HG03439 (cell line): ENCODE data around the gene GZMM.

ENCODE experiments used
- ATAC-seq: cut with Tn5 transposase; IDR thresholded peaks from one replicate; pipeline ENCODE4 v1.9.1; 2021; ENCODE audit warnings: mild to moderate bottlenecking, moderate library complexity; ENCODE audit not compliant: unreplicated experiment

The GZMM gene

GRCh38 chr19:543910-544608 lies at the start of gene GZMM:
Gene GZMM, plus strand, starts transcription at chr19:544053. Its CDS starts 19 bp downstream, at chr19:544072.
- no peak for ATAC-seq

- ATAC-seq = no peak
Observed at GRCh38 chr19:494171-495080, 49.4 kb upstream of the GZMM start.

- ATAC-seq = no peak
Observed at GRCh38 chr19:495081-495401, 48.8 kb upstream of the GZMM start.

- no peak for ATAC-seq
Observed at GRCh38 chr19:495402-496111, 48.3 kb upstream of the GZMM start.

- no peak for ATAC-seq
Observed at GRCh38 chr19:496112-496665, 47.7 kb upstream of the GZMM start, which contains the start of gene MADCAM1. Gene MADCAM1, plus strand, starts transcription at chr19:496486. Its CDS starts 14 bp downstream, at chr19:496500.

GRCh38 chr19:496986-497385 lies 46.9 kb upstream of the GZMM start:
- ATAC-seq = no peak

- ATAC-seq = no peak
Observed at GRCh38 chr19:497491-497868, 46.4 kb upstream of the GZMM start.

- ATAC-seq = no peak
Observed at GRCh38 chr19:497869-498510, 45.9 kb upstream of the GZMM start.

GRCh38 chr19:498511-498891 lies 45.4 kb upstream of the GZMM start:
- no peak for ATAC-seq

GRCh38 chr19:498977-499623 lies 44.8 kb upstream of the GZMM start:
- ATAC-seq = no peak

GRCh38 chr19:501646-502045 lies 42.2 kb upstream of the GZMM start:
- ATAC-seq = no peak

- no peak for ATAC-seq
Observed at GRCh38 chr19:504616-505015, 39.2 kb upstream of the GZMM start.

GRCh38 chr19:506404-507285 lies 37.2 kb upstream of the GZMM start:
- peak; percentile 73 for ATAC-seq

GRCh38 chr19:507286-508203 lies 36.3 kb upstream of the GZMM start, which contains the start of gene TPGS1:
Gene TPGS1, plus strand, starts transcription at chr19:507497. Its CDS starts 10 bp downstream, at chr19:507507.
- peak; percentile 49 for ATAC-seq

- ATAC-seq = no peak
Observed at GRCh38 chr19:508204-509150, 35.4 kb upstream of the GZMM start.

GRCh38 chr19:510606-511100 lies 33.2 kb upstream of the GZMM start:
- peak; percentile 21 for ATAC-seq
